Epithelial cell of proximal tubule (primary cell): ENCODE data around the gene CHST3. TPM values are rescaled to one million over a fixed set of nuclear protein-coding genes. Genes with fewer than 3 reads are reported as not detected.

ENCODE experiments used
- DNase-seq: peaks from one replicate; pipeline ENCODE4 v3.0.0-alpha.2; 2011; ENCODE audit warnings: low read depth
- H3K4me3 ChIP-seq: 2 replicates; pipeline ENCODE4 v1.5.1; 2011; ENCODE audit warnings: low read depth, mild to moderate bottlenecking, low read length
- CTCF ChIP-seq: conservative IDR thresholded peaks from 2 replicates; pipeline ENCODE4 v1.5.1; 2012; ENCODE audit warnings: low read depth, mild to moderate bottlenecking, low read length
- total RNA-seq: library from RNA; depleted of rRNA; stranded (reverse); fragments of >200 nt; gene quantifications from 2 replicates; pipeline ENCODE4 v1.2.3, GENCODE V29; 2015

CHST3 gene
- total RNA-seq, 1 donor from 2014 or later, result 20.5 TPM

- H3K4me3 ChIP-seq, result no peak overlapping the region
- no peak for TF ChIP-seq CTCF
- no peak for DNase-seq
Measured at GRCh38 chr10:72061930-72062329, 97.7 kb downstream of the CHST3 start.

- no peak overlapping the region for H3K4me3 ChIP-seq
- no peak for TF ChIP-seq CTCF
- DNase-seq, result no peak
Measured at GRCh38 chr10:72062382-72062781, 98.2 kb downstream of the CHST3 start.

Other genes with a start within 250 kb of the CHST3 start
- gene C10orf105, start 244.6 kb upstream of the CHST3 start, total RNA-seq, result not detected in 2 replicates
- gene VSIR, start 190.9 kb upstream of the CHST3 start, total RNA-seq, result 4.4 and 8.6 TPM in 2 replicates
- 444 and 614 TPM in 2 replicates for gene PSAP, start 113.1 kb upstream of the CHST3 start, total RNA-seq
- 27.9 and 63.7 TPM in 2 replicates for gene SPOCK2, start 124.2 kb downstream of the CHST3 start, total RNA-seq